GM19463 (cell line): ENCODE data around the gene DDX5.

ENCODE experiments used
- ATAC-seq: cut with Tn5 transposase; IDR thresholded peaks from one replicate; pipeline ENCODE4 v1.9.1; 2021; ENCODE audit warnings: mild to moderate bottlenecking, moderate library complexity; ENCODE audit not compliant: unreplicated experiment

Gene DDX5

DNA sequence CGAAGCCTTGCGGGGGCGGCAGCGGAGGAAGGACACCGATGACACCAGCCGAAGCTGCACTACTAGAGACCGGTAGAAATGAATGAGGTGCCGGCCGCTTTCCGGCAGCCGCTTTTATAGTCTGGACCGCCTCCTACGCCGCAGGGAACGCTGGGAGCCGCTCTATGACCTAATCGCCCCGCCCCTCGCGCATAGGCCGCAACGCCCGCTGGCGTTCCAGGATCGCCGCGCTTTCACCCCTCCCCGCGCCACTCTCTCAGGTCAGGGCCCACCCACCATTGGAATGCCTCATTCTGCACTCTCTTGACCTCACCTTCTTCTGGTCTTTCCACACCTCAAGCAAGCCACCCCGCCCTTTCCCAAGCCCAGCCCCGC, at the start of gene DDX5:
Gene DDX5, minus strand, starts transcription at position 89 of the 375 bp plus-strand sequence. CDS start 170 bp downstream, outside the sequence.
- peak; percentile 60 for ATAC-seq

DNA sequence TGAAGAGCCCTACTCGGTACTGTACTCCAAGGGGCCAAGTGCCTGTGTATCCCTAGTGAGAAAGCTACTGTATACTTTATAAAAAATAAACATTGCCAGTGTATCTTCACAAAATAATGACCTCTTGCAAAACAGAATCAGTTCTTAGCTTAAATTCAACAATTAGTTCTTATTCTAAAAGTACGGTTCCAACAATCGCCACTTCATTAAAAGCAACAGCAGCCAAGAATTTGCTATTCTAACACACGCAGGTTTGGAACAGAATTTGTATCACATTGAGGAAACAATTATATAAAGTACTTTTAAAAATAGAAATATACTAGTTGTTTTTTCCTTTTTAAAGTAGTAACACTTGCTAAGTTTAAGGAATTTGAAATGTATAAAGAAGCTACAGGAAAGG, 49.2 kb upstream of the DDX5 start:
- ATAC-seq: no peak

DNA sequence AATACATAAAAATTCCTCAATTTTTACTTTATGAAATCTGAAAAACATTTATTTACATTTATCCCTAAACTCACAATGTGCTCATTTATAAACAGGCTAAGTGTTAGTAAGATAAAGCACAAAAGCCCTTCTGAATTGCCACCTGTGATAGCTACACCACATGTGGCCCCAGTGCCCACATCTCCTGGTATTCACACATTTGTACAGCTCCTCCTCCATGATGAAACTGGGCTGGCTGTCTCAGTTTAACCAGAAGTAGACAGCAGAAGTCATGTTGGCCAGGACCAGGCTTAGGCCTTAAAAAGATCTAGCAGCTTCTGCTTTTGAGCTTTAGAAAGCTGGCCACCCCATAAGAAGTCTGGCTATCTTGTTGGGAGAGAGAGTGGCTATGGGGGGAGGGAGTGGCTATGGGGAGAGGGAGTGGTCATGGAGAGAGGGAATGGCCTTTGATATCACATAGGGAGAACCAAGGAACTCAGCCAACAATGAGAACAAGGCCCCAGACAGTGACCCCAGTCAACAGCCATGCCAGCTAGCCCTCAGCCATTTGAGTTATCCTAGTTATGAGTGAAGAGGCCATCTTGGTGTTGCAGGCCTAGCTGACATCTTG, 48.0 kb upstream of the DDX5 start:
- no peak for ATAC-seq

DNA sequence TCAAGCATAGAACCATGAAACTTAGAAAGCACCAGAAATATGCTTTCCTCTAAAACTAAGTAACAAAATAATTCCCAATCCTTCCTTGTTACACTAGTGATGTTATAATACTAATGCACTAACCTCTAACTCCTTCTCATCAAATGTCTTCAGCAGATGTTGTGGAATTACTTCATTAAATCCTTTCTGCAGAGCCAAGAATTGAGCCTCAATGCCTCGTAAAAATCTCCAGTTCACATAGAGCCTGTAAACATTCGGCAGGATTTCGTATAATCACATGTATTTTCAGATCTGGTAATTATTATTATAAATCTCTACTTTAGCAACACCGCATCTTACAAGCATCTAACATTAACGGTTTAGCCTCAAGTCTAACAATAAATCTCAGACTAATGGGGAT, 45.4 kb upstream of the DDX5 start:
- ATAC-seq: no peak

DNA sequence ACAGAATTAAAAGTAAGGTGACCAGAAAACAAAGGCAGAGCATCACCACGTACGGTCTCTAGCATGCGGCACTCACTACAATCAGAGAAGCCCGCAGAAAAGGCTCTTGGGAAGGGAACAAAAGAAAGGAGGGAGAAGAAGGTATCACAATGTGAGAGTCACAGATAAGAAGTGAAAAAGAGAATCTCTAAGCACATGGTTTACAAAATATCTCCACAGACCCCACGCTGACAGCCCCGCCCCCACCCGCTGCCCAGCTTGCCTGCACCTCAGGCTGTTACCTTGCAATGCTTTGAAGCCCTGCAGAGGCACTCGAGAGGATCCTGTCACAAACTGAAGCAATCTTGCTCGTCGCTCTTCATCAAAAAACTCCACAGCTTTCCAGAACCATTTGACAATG, 41.2 kb upstream of the DDX5 start:
- ATAC-seq: no peak

DNA sequence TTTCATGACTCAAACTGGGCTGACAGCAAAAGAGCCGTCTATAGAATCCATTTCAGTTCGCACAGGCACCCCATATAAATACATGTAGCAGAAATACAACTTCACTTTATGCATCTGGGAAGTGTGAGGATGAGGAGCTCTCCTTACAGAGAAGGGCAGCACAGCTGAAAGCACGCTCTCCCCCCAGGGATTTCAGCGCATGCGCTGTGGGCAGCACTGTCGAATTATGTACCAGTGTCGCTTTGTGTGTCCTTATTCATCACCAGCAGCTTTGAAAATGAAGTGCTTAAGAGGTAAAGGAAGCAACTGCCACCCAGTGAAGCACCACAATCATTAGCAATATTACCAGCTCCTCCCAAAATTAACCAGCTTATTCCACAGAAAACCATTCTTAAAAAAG, 40.6 kb upstream of the DDX5 start:
- no peak for ATAC-seq

DNA sequence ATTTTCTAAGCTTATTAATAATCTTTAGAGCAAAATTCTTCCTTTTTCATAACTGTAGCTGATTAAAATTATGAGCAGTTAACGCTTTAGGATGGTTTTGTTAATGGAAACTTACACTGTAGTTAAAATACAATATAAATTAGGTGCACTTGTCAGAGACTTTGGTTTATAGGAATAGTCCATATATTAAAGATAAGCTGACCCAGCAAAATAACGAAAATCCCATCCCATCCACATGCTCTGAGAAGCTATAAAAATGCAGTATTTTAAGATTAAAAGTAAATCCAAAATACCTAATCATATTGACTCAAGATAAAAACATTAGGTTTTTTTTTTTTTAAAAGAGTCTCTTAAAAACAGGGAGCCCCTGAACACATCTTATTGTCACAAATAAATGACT, 38.7 kb upstream of the DDX5 start:
- ATAC-seq: no peak

DNA sequence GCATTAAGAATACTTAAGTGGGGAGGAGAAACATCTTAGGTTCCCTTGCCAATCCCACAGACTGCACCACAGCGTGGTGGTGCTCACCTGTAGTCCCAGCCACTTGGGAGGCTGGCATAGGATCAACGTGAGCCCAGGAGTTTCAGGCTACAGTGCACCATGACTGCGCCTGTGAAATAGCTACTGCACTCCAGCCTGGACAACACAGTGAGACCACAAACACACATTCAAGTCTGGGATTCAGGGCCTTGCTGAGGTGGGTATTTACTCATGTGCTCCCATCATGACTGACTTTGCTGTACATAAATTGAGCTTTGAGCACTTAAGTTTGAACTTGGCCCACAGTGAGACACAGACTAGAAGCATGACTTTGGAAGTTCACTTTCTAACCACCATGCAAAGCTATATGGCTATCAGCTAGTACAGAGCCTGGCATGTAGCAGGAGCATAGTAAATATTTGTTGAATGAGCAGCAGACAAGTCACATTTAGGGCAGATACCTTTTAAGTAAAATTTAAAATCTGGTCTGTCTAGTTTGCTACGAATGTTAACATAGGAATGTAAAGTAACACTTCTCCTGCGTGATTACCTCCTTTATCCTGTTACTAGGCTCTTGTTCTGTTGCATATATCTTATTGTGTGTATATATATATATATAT, 34.2 kb upstream of the DDX5 start:
- ATAC-seq: no peak

DNA sequence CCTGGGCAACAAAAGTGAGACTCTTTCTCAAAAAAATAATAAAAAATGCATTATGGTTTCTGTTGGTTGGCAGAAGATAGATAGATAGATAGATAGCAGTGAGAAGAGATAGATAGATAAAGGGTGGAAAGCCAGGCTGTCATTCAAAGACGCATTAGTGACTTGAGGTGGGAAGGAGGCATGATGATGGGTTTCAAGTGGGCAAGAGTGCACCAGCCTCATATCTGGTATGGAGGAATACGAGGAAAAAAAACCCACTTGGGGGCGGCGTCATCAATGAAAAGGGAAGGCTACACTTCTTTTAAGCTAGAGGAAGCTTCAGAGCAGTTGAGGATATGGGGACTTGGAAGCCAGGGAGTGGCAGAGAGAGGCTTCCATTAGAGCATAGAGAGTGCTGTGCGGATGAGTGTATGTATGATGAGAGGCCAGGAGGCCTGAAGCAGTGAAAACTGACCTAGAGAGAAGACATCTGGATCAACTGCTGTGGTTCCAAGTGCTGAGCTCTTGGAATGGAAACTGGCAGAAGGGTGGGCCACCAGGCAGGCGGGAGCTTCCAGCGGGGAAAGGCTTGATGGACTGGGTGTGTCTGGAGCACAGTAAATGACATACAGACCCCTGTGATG, 32.5 kb upstream of the DDX5 start:
- no peak for ATAC-seq

DNA sequence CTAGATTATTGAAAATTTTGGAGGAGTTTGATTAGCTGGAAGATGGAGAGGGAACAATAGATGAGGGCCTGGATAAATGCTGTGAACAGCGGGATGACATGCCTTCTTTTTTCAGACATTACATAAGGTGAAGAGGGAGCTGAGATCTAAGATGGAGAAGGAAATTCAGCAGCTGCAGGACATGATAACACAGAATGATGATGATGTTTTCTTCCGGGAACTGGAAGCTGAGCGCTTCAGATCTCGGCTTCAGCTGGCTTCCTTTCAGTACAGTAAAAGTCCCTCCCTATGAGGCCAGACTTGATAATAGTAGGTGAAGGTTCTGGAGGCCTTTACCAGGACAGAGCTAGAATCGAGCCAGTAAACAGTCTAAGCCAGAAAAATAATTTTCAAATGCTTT, 31.4 kb upstream of the DDX5 start:
- no peak for ATAC-seq

DNA sequence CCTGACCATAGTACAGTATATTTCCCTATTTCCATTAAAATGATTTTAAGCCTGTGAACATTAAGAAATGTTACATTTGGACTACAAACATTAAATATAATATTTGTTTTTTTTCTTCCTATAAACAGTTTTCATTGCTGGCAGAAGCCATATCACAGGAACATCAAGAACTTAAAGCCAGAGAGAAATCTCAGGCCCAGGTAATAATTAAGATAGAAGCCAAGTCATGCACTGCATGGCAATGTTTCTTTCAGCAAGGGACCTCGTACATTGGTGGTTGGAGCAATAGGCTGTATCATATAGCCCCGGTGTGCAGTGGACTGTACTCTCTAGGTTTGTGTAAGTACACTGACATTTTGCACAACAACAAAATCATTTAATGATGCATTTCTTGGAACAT, 30.8 kb upstream of the DDX5 start:
- no peak for ATAC-seq

DNA sequence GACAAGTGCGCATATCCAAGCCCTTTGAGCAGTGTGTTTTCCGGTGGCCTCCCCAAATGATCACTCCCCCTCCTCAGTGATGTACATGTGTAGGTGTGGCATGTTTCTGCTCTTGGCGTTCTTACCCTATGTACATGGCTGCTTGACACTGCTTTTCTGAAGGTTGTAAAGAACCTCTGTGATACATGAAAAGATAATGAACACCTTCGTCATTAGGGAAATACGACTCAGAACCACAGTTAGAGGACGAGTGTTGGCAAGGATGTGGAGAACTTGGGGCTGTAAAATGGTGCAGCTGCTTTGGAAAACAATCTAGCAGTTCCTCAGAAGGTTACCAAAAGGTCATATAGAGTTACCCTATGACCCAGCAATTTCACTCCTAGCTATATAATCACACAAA, 29.3 kb upstream of the DDX5 start:
- ATAC-seq: no peak

DNA sequence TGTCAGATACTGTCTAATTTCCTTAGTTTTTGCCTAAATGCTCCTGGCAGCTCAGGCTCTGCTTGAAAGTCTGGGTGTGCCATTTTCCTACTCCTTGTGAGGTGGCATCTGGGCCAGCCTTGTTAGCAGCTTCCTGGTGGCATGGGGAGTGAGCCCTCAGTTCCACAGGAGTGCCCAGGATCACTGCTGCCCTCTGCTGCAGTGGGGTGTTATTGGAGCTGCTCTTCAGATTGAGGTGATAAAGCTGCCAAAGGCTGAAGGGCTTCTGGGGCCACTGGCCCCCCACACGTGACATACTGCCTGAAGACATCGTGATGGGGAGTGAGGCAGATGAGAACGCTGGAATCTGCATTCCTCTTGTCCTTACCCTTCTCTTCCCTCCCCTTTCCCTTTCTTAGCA, 28.1 kb upstream of the DDX5 start:
- no peak for ATAC-seq

DNA sequence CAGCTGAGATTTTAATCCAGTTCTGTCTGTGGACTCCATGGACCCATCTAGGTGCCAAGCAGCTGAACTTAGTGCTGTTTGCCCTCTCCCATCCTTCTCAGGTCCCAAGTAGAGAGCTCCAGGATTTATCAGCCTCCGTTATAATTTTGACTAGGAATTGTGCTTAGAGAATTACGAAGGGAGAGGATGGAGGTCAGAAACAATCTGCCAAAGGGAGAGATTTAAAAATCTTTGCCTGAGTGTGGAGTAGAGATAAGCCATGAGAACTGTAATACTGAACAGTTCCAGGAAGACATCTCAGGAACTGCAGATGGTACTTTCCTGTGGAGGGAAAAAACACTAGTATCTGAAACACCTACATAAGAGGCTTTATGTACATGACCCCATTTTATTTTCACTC, 27.7 kb upstream of the DDX5 start:
- ATAC-seq: no peak

DNA sequence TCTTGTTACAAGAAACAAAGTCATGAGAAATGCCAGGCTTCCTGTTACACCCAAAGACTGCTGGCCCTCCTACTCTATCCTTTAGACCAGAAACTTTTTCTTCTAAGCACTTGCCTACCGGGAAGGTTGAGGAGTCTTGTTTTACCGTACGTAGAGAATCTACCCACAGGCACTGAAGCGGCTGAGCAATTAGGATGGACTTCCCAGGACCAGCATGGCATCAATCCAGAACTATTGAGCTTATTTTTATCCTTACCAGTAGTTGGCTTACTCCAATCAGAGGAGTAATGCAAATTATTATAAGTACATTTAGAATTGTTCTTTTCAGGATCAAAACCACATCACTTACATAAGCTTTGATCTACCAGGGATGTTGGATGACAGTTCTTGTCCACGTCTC, 26.3 kb upstream of the DDX5 start:
- ATAC-seq: no peak

DNA sequence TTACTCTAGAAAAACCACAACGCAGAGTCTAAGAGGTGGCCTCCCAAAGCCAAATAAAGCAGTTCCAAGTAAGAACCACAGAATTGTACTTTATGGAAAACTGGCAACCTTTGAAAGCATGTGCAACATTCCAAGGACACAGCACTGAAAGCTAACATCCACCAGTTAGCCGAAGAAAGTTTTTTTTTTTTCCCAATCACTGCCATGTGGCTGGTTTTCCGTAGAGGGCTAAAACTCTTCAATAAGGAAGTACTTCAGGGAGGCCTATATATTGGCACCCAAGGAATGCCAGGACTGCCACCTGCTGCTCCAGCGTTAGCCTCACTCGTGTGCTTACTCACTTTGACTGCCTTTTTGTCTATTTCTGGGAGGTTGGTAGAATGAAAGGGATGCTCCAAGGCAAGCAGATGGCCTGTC, 25.9 kb upstream of the DDX5 start:
- no peak for ATAC-seq

DNA sequence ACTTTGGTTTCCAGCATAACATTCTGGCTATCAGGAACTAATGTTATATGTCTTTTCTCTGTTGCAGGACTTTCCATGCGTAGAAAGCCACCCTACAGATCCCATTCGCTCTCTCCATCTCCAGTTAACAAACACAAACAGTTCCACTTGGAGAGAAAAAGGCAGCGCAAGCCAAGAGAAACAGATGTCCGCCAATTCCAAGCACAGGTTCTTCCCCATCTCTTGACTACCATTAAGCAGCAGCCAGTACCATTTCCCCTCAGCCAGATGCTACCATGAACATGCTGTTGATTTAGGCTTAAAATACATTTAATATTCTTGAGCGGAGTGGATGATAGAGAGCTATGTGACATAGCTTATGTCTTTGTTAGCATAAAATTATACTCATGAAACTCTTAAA, 23.1 kb upstream of the DDX5 start:
- ATAC-seq: no peak

DNA sequence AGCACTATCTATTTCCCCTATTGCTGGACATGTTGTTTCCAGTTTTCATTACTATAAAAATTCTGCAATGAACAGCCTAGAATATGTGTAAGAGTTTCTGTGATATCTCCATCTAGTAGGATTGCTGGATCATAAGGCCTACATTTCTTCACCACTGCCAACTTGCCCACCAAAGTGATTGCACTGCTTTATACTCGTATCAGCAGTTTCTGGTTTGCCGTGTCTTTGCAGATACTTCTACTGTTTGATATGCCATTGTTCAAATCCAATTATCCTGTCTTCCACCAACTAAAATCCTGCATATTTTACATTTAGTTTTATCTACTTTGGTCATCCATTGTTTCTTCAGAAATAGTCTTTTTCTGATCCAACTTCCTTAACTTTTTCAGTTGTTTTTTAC, 21.8 kb upstream of the DDX5 start:
- ATAC-seq: no peak

DNA sequence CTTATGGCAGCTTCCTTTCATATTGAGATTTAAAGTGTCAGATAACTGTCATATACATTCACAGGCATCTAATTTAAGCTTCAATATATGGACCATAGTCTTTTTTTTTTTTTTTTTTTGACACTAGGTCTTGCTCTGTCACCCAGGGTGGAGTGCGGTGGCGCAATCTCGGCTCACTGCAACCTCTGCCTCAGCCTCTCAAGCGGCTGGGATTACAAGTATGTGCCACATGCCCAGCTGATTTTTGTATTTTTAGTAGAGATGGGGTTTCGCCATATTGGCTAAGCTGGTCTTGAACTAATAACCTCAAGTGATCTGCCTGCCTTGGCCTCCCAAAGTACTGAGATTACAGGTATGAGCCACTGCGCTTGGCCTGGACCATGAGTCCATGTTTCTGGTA, 14.3 kb upstream of the DDX5 start:
- no peak for ATAC-seq

DNA sequence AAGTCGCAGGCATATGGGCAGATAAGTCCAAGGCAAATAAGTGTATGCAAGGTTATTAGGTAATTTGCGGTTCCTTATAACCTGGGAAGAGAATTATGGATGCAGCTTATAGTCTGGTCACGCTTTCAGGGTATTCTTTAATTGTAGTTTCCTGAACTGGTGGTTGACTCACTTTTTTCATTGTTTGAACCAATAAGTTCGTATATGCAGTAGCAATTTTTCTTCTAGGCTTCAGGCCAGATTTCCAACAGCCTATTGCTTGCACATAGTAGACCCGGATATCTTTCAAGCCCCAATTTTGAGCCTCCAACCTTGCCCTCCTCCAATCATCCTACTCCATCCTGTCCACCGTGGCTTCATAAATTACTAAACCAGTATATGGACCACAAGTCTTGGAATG, 13.5 kb upstream of the DDX5 start:
- ATAC-seq: no peak

DNA sequence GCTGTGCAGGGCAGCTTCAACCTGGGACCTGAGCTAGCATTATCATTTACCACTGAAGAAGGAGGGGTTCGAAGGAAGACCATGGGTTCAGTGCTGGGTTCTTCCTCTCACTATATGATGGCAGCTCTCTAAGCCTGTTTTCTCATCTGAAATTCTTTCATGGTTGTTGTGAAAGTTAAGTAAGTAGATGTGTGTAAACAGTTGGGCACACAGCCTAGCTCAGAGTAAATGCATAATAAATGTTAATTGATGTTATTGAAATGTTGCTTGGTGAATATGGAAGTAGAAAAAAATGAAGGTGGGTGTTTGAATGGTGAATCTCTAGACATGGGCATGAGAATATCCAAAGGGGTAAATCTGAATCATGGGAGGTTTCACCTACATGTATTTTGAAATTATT, 9.7 kb upstream of the DDX5 start:
- ATAC-seq: no peak

DNA sequence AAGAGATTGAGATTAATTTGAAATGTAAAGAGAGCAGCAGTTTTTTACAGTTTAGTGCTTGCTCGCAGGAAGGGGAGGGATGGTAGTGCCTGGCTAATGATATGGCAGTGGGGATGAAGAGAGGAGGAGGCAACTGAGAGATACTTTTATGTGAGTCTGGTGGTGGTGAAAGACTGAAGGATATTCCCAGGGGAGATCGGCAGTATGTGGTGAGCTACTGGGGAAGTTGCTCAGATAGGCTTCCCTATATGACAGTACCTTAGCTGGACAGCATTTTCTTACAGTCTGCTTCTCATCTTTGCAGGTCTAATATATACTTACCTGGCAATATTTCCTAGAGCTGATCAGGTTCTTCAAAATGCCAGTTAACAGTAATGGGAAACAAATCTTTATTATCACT, 9.3 kb upstream of the DDX5 start:
- ATAC-seq: no peak

DNA sequence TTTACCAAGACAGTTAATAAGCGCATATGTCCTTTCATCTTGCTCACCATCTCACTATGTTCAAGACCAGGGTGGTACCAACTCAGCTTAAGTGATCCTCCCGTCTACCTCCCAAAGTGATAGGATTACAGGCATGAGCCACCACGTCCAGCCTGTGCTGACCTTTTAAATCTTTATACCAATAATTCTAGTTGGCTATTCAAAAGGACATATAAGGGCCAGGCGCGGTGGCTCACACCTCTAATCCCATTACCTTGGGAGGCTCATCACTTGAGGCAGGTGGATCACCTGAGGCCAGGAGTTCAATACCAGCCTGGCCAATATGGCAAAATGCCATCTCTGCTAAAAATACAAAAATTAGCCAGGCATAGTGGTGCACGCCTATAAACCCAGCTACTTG, 3.1 kb upstream of the DDX5 start:
- no peak for ATAC-seq
